SH-SY5Y (cell line): ENCODE measurements around the gene PNMA6F.

Experiments
- GATA2 ChIP-seq: IDR thresholded peaks from 2 replicates; pipeline ENCODE4 v1.6.1; 2011; ENCODE audit warnings: mild to moderate bottlenecking, low read depth, low read length
- GATA3 ChIP-seq: IDR thresholded peaks from 2 replicates; pipeline ENCODE4 v1.6.1; 2011; ENCODE audit warnings: low read depth, mild to moderate bottlenecking, low read length, moderate library complexity

GRCh38 chrX:153353416-153353815 is 31.8 kb upstream of the PNMA6F start:
- no peak for TF ChIP-seq GATA2
- TF ChIP-seq GATA3: no peak
